ENCODE measurements around the gene DOCK10.

- TF ChIP-seq CTCF (conservative IDR thresholded peaks at IDR 0.05 in 1 of 2, IDR thresholded peaks at IDR 0.05 in 1 of 2; ENCODE audit: low read depth in 1 of 2, low read length in 2 of 2) (no peak), EZH2 (IDR thresholded peaks at IDR 0.05; ENCODE audit: low read length, missing control alignments) (no peak)
Observed at GRCh38 chr2:224799691-224800090, 242.6 kb downstream of the DOCK10 start.
